ENCODE data around the gene VDR. TPM values are rescaled to one million over a fixed set of nuclear protein-coding genes. Genes with fewer than 3 reads are reported as not detected.

VDR gene
- total RNA-seq, 1 experiment from 2014 or later: 9.5 TPM

DNA sequence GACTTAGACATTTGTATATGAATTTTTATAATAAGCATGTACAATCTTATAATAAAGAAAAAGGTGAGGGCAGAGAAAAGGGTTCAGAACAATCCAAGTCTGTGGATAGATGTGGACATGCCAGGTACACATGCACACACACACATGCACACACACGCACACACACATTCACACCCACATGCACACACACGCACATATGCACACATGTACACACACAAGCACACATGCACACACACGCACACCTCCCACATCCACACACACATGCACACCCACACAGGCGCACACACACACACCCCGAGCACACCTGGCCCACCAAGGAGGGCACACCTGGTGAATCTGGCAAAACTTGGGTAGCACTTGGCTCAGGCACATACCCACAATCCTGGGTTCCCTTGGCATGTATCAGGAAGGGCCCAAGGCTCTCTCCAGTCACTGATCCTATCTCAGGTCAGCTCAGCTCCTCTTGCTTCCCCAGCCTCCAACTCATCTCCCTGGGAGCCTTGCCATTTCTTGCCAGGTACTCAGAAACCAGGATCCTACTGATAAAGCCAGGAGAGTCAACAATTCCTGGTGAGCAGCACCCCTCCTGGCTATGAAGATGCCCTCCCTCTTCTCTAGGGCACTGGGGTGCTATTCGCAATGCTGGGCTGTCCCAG lies 40.0 kb upstream of the VDR start:
- no peak overlapping the region for H3K9ac ChIP-seq (ENCODE audit: low read length)
- no peaks in the 10 kb centered on the region for H3K27me3 ChIP-seq (ENCODE audit: insufficient read depth, low read length)
- no TSS peak for BruUV-seq (replicated peaks)
- ChIA-PET RAD21 (ENCODE audit: low non-redundant PET in 1 of 2, low total read pairs in 2 of 2, uncharacterized antibody in 2 of 2, unreplicated experiment in 2 of 2) (no interaction called here), POLR2A (no interaction called here), CTCF (no interaction called here)
- TF ChIP-seq EZH2phosphoT487 (IDR thresholded peaks at IDR 0.05; ENCODE audit: borderline replicate concordance): no peak
- TF ChIP-seq, protein P1, sequence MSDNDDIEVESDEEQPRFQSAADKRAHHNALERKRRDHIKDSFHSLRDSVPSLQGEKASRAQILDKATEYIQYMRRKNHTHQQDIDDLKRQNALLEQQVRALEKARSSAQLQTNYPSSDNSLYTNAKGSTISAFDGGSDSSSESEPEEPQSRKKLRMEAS (IDR thresholded peaks at IDR 0.05): no peak
- TF ChIP-seq CBX3 (IDR thresholded peaks at IDR 0.05; ENCODE audit: low read depth): no peak
- TF ChIP-seq, protein P2, sequence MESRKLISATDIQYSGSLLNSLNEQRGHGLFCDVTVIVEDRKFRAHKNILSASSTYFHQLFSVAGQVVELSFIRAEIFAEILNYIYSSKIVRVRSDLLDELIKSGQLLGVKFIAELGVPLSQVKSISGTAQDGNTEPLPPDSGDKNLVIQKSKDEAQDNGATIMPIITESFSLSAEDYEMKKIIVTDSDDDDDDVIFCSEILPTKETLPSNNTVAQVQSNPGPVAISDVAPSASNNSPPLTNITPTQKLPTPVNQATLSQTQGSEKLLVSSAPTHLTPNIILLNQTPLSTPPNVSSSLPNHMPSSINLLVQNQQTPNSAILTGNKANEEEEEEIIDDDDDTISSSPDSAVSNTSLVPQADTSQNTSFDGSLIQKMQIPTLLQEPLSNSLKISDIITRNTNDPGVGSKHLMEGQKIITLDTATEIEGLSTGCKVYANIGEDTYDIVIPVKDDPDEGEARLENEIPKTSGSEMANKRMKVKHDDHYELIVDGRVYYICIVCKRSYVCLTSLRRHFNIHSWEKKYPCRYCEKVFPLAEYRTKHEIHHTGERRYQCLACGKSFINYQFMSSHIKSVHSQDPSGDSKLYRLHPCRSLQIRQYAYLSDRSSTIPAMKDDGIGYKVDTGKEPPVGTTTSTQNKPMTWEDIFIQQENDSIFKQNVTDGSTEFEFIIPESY (IDR thresholded peaks at IDR 0.05; ENCODE audit: extremely low read depth, insufficient replicate concordance, low read length): no peak
- no peak overlapping the region for H3K4me3 ChIP-seq (replicated peaks in 1 of 2; ENCODE audit: low read depth in 1 of 2, low read length in 2 of 2)
- ATAC-seq (no peak), DNase-seq (ENCODE audit: low read depth, low spot score) (no peak)
- no peaks in the 10 kb centered on the region for H3K9me3 ChIP-seq (ENCODE audit: control insufficient read depth in 1 of 2, insufficient read depth in 1 of 2, low read depth in 1 of 2, low read length in 2 of 2)
- intact Hi-C loops (cut with micrococcal nuclease): loop anchor here (5.0 to 10.0 kb wide), 2 partner anchors 220 to 672 kb away; no protein-coding TSS in a partner anchor
- no peak overlapping the region for H2AFZ ChIP-seq (ENCODE audit: low read depth, low read length, poor library complexity, severe bottlenecking)
- no peaks in the 10 kb centered on the region for H4K20me1 ChIP-seq (ENCODE audit: insufficient read depth)
- H3K4me2 ChIP-seq (ENCODE audit: low read length): no peak overlapping the region
- H3K79me2 ChIP-seq (ENCODE audit: insufficient read depth, low read length): no peaks in the 10 kb centered on the region
- no peak overlapping the region for H3K27ac ChIP-seq (ENCODE audit: low read depth, low read length)
- no peaks in the 10 kb centered on the region for H3K9me2 ChIP-seq (ENCODE audit: insufficient read depth)
- no peaks in the 10 kb centered on the region for H3K36me3 ChIP-seq (ENCODE audit: control insufficient read depth in 1 of 2, insufficient read depth in 2 of 2, low read length in 2 of 2)
- H3K4me1 ChIP-seq (ENCODE audit: control insufficient read depth in 1 of 2, insufficient read depth in 2 of 2, low read length in 2 of 2): peaks cover 4 to 43% of the 10 kb centered on the region in 2 experiments; a peak in 3 of 4 replicates

Data from HCT116 (cell line).